ENCODE data around the gene MC2R. TPM values are rescaled to one million over a fixed set of nuclear protein-coding genes. Genes with fewer than 3 reads are reported as not detected.

The MC2R gene
- not detected for total RNA-seq
- long read RNA-seq = 0 reads

- no peaks in the 10 kb centered on the region for H3K27me3 ChIP-seq (ENCODE audit: low read depth)
- no peaks in the 10 kb centered on the region for H3K9me3 ChIP-seq (replicated peaks)
- no peak for DNase-seq
- peaks cover 13% of the 10 kb centered on the region for H3K4me1 ChIP-seq
- H3K36me3 ChIP-seq = no peaks in the 10 kb centered on the region
- H3K4me3 ChIP-seq = no peak within 1 kb of the TSS
- TF ChIP-seq, protein P1, sequence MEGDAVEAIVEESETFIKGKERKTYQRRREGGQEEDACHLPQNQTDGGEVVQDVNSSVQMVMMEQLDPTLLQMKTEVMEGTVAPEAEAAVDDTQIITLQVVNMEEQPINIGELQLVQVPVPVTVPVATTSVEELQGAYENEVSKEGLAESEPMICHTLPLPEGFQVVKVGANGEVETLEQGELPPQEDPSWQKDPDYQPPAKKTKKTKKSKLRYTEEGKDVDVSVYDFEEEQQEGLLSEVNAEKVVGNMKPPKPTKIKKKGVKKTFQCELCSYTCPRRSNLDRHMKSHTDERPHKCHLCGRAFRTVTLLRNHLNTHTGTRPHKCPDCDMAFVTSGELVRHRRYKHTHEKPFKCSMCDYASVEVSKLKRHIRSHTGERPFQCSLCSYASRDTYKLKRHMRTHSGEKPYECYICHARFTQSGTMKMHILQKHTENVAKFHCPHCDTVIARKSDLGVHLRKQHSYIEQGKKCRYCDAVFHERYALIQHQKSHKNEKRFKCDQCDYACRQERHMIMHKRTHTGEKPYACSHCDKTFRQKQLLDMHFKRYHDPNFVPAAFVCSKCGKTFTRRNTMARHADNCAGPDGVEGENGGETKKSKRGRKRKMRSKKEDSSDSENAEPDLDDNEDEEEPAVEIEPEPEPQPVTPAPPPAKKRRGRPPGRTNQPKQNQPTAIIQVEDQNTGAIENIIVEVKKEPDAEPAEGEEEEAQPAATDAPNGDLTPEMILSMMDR (IDR thresholded peaks at IDR 0.05; ENCODE audit: borderline replicate concordance) = no peak
- H3K27ac ChIP-seq (replicated peaks) = no peak within 1 kb of the TSS
- intact Hi-C loops (cut with micrococcal nuclease) = no loop called here
Measured at GRCh38 chr18:13915391-13915790, at the start of gene MC2R. Gene MC2R (minus strand): TSS chr18:13915536. CDS start chr18:13885518, 30,018 bp downstream.

- Histone ChIP-seq H3K27ac (replicated peaks) (no peak overlapping the region), H3K36me3 (no peaks in the 10 kb centered on the region), H3K4me3 (no peak overlapping the region), H3K9me3 (replicated peaks) (peaks cover 29% of the 10 kb centered on the region), H3K27me3 (ENCODE audit: low read depth) (no peaks in the 10 kb centered on the region), H3K4me1 (no peaks in the 10 kb centered on the region)
- intact Hi-C loops (cut with micrococcal nuclease) = no loop called here
- TF ChIP-seq, protein P1 (IDR thresholded peaks at IDR 0.05; ENCODE audit: borderline replicate concordance) = no peak
- DNase-seq = no peak
Measured at GRCh38 chr18:13945811-13946210, 30.5 kb upstream of the MC2R start.

DNA sequence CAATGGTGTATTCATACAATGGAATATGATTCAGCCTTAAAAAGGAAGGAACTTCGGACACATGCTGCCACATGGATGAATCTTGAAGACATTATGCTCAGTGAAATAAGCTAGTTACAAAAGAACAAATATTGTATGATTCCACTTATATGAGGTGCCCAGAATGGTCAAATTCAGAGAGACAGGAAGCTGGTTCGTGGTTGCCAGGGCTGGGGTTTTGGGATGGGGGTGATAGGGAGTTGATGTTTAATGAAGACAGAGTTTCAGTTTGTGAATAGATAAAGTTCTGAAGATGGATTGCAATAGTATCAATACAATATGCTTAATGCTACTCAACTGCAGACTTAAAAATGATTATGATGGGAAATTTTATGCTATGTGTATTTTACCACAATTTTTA is 28.0 kb upstream of the MC2R start:
- no peak for DNase-seq
- H3K36me3 ChIP-seq = no peaks in the 10 kb centered on the region
- no peak overlapping the region for H3K27ac ChIP-seq (replicated peaks)
- peaks cover 9% of the 10 kb centered on the region for H3K9me3 ChIP-seq (replicated peaks)
- TF ChIP-seq, protein P1 (IDR thresholded peaks at IDR 0.05; ENCODE audit: borderline replicate concordance) = no peak
- no peaks in the 10 kb centered on the region for H3K27me3 ChIP-seq (ENCODE audit: low read depth)
- intact Hi-C loops (cut with micrococcal nuclease) = no loop called here
- no peak overlapping the region for H3K4me3 ChIP-seq
- no peaks in the 10 kb centered on the region for H3K4me1 ChIP-seq

GRCh38 chr18:13940326-13940725 is 25.0 kb upstream of the MC2R start:
- DNase-seq = no peak
- intact Hi-C loops (cut with micrococcal nuclease) = no loop called here
- TF ChIP-seq, protein P1 (IDR thresholded peaks at IDR 0.05; ENCODE audit: borderline replicate concordance) = no peak
- Histone ChIP-seq H3K9me3 (replicated peaks) (peaks cover 4% of the 10 kb centered on the region), H3K27me3 (ENCODE audit: low read depth) (no peaks in the 10 kb centered on the region), H3K4me1 (no peaks in the 10 kb centered on the region), H3K36me3 (no peaks in the 10 kb centered on the region), H3K27ac (replicated peaks) (no peak overlapping the region), H3K4me3 (no peak overlapping the region)

GRCh38 chr18:13934676-13935075 is 19.3 kb upstream of the MC2R start:
- intact Hi-C loops (cut with micrococcal nuclease) = no loop called here
- Histone ChIP-seq H3K27ac (replicated peaks) (no peak overlapping the region), H3K9me3 (replicated peaks) (peaks cover 6% of the 10 kb centered on the region), H3K36me3 (no peaks in the 10 kb centered on the region), H3K4me3 (no peak overlapping the region), H3K27me3 (ENCODE audit: low read depth) (no peaks in the 10 kb centered on the region), H3K4me1 (no peaks in the 10 kb centered on the region)
- no peak for DNase-seq
- TF ChIP-seq, protein P1 (IDR thresholded peaks at IDR 0.05; ENCODE audit: borderline replicate concordance) = no peak

- intact Hi-C loops (cut with micrococcal nuclease) = no loop called here
- Histone ChIP-seq H3K36me3 (no peaks in the 10 kb centered on the region), H3K27me3 (ENCODE audit: low read depth) (no peaks in the 10 kb centered on the region), H3K9me3 (replicated peaks) (peaks cover 12% of the 10 kb centered on the region), H3K4me3 (no peak overlapping the region), H3K4me1 (no peaks in the 10 kb centered on the region), H3K27ac (replicated peaks) (no peak overlapping the region)
- DNase-seq = no peak
- TF ChIP-seq, protein P1 (IDR thresholded peaks at IDR 0.05; ENCODE audit: borderline replicate concordance) = no peak
Measured at GRCh38 chr18:13934058-13934457, 18.7 kb upstream of the MC2R start.

Measured in left ventricle myocardium inferior (tissue), 1 donor.